H9 (cell line): Measurements from ENCODE around the gene TMEM161A. TPM values are rescaled to one million over a fixed set of nuclear protein-coding genes. Genes with fewer than 3 reads are reported as not detected.

Experiments used
- DNase-seq: peaks from one replicate; pipeline ENCODE4 v3.0.0-alpha.2; 2017
- H2AFZ ChIP-seq: one replicate; pipeline ENCODE4 v1.6.1; 2013; ENCODE audit warnings: mild to moderate bottlenecking, low read length, control low read depth, moderate library complexity
- H2AK5ac ChIP-seq: 2 replicates; pipeline ENCODE4 v1.6.1; 2013; ENCODE audit warnings: low read length, control low read depth, mixed read lengths; ENCODE audit not compliant: insufficient read length
- H2BK120ac ChIP-seq: one replicate; pipeline ENCODE4 v1.6.1; 2013; ENCODE audit warnings: low read depth, mild to moderate bottlenecking, low read length, control low read depth, inconsistent platforms; ENCODE audit not compliant: poor library complexity, severe bottlenecking
- H2BK12ac ChIP-seq: 2 replicates; pipeline ENCODE4 v1.6.1; 2013; ENCODE audit warnings: low read length, control low read depth, mixed read lengths, low read depth; ENCODE audit not compliant: insufficient read length
- H2BK15ac ChIP-seq: 2 replicates; pipeline ENCODE4 v1.6.1; 2013; ENCODE audit warnings: low read depth, low read length, control low read depth
- H2BK20ac ChIP-seq: one replicate; pipeline ENCODE4 v1.6.1; 2013; ENCODE audit warnings: low read depth, mild to moderate bottlenecking, low read length, control low read depth, inconsistent platforms; ENCODE audit not compliant: poor library complexity, severe bottlenecking
- H2BK5ac ChIP-seq: 2 replicates; pipeline ENCODE4 v1.6.1; 2013; ENCODE audit warnings: low read length, control low read depth, mixed read lengths; ENCODE audit not compliant: insufficient read length
- H3K14ac ChIP-seq: 2 replicates; pipeline ENCODE4 v1.6.1; 2013; ENCODE audit warnings: low read length, control low read depth; ENCODE audit not compliant: insufficient read depth
- H3K18ac ChIP-seq: 2 replicates; pipeline ENCODE4 v1.6.1; 2013; ENCODE audit warnings: low read depth, mild to moderate bottlenecking, mixed read lengths, low read length, control low read depth; ENCODE audit not compliant: insufficient read length
- H3K23ac ChIP-seq: 2 replicates; pipeline ENCODE4 v1.6.1; 2013; ENCODE audit warnings: low read length, control low read depth, mixed read lengths, low read depth; ENCODE audit not compliant: insufficient read length
- H3K23me2 ChIP-seq: 2 replicates; pipeline ENCODE4 v1.6.1; 2013; ENCODE audit warnings: low read depth, mild to moderate bottlenecking, mixed read lengths, low read length, control low read depth; ENCODE audit not compliant: insufficient read length, poor library complexity, severe bottlenecking
- H3K27ac ChIP-seq: 2 replicates; pipeline ENCODE4 v1.5.1; 2013; ENCODE audit warnings: low read length, control low read depth, mixed read lengths, low read depth; ENCODE audit not compliant: insufficient read length
- H3K27me3 ChIP-seq: 2 replicates; pipeline ENCODE4 v1.6.1; 2013; ENCODE audit warnings: low read length, control low read depth, inconsistent platforms; ENCODE audit not compliant: insufficient read depth
- H3K4ac ChIP-seq: 2 replicates; pipeline ENCODE4 v1.6.1; 2013; ENCODE audit warnings: low read depth, mild to moderate bottlenecking, control low read depth, inconsistent platforms, low read length, moderate library complexity
- H3K4me1 ChIP-seq: 2 replicates; pipeline ENCODE4 v1.6.1; 2013; ENCODE audit warnings: low read length, control low read depth, inconsistent platforms; ENCODE audit not compliant: insufficient read depth
- H3K4me2 ChIP-seq: 2 replicates; pipeline ENCODE4 v1.6.1; 2013; ENCODE audit warnings: low read length, control low read depth, mixed read lengths; ENCODE audit not compliant: insufficient read length, insufficient read depth
- H3K56ac ChIP-seq: 2 replicates; pipeline ENCODE4 v1.6.1; 2013; ENCODE audit warnings: low read depth, mild to moderate bottlenecking, mixed read lengths, low read length, control low read depth; ENCODE audit not compliant: insufficient read length
- H3K79me1 ChIP-seq: 2 replicates; pipeline ENCODE4 v1.6.1; 2013; ENCODE audit warnings: low read depth, mild to moderate bottlenecking, moderate library complexity, low read length, control low read depth, inconsistent platforms; ENCODE audit not compliant: insufficient read depth, poor library complexity, severe bottlenecking
- H3K79me2 ChIP-seq: 2 replicates; pipeline ENCODE4 v1.6.1; 2013; ENCODE audit warnings: low read length, control low read depth, inconsistent platforms; ENCODE audit not compliant: insufficient read depth
- H3K9ac ChIP-seq: 2 replicates; pipeline ENCODE4 v1.6.1; 2013; ENCODE audit warnings: low read length, control low read depth, mixed read lengths; ENCODE audit not compliant: insufficient read length; ENCODE audit errors: extremely low read depth
- H3K9me3 ChIP-seq: one replicate; pipeline ENCODE4 v1.6.1; 2013; ENCODE audit warnings: low read depth, low read length, inconsistent platforms; ENCODE audit not compliant: control insufficient read depth
- H3T11ph ChIP-seq: one replicate; pipeline ENCODE4 v1.6.1; 2013; ENCODE audit warnings: mild to moderate bottlenecking, low read length, control low read depth, inconsistent platforms
- H4K20me1 ChIP-seq: one replicate; pipeline ENCODE4 v1.6.1; 2013; ENCODE audit not compliant: control insufficient read depth, insufficient read length, insufficient read depth
- H4K5ac ChIP-seq: 2 replicates; pipeline ENCODE4 v1.6.1; 2013; ENCODE audit warnings: low read depth, mild to moderate bottlenecking, mixed read lengths, low read length, control low read depth; ENCODE audit not compliant: insufficient read length
- H4K8ac ChIP-seq: replicated peaks from 2 replicates; pipeline ENCODE4 v1.6.1; 2013; ENCODE audit warnings: low read length, control low read depth, mixed read lengths, low read depth; ENCODE audit not compliant: insufficient read length
- H4K91ac ChIP-seq: 2 replicates; pipeline ENCODE4 v1.6.1; 2013; ENCODE audit warnings: low read depth, mild to moderate bottlenecking, moderate library complexity, mixed read lengths, low read length, control low read depth; ENCODE audit not compliant: insufficient read length
- H3K27ac Mint-ChIP-seq, 3 experiments: 2 replicates in 2 of 3; 3 replicates in 1 of 3; pipeline ENCODE4 v1.8.0; 2020 to 2021; ENCODE audit warnings: mixed read lengths in 3 of 3, mild to moderate bottlenecking in 1 of 3, moderate library complexity in 1 of 3
- H3K27me3 Mint-ChIP-seq: 2 replicates; pipeline ENCODE4 v1.8.0; 2021; ENCODE audit warnings: low read depth, mild to moderate bottlenecking, moderate library complexity, mixed read lengths
- H3K36me3 Mint-ChIP-seq, 3 experiments: 2 replicates in 2 of 3; 3 replicates in 1 of 3; pipeline ENCODE4 v1.8.0; 2020 to 2021; ENCODE audit warnings: low read depth in 3 of 3, mixed read lengths in 3 of 3; ENCODE audit not compliant: insufficient read depth in 1 of 3
- H3K4me1 Mint-ChIP-seq, 2 experiments: 2 replicates each; pipeline ENCODE4 v1.8.0; 2020; ENCODE audit warnings: mixed read lengths in 2 of 2
- H3K4me3 Mint-ChIP-seq, 2 experiments: 2 replicates in 1 of 2; 3 replicates in 1 of 2; pipeline ENCODE4 v1.8.0; 2020 to 2021; ENCODE audit warnings: mild to moderate bottlenecking in 2 of 2, mixed read lengths in 2 of 2, moderate library complexity in 1 of 2
- H3K9me3 Mint-ChIP-seq, 2 experiments: 2 replicates in 1 of 2; 3 replicates in 1 of 2; pipeline ENCODE4 v1.8.0; 2020; ENCODE audit warnings: mild to moderate bottlenecking in 2 of 2, mixed read lengths in 2 of 2, moderate library complexity in 1 of 2
- WGBS: extraction: QIAGEN DNeasy Blood & Tissue Kit; methylation state at CpG from one replicate; pipeline ENCODE4 v1.1.7; 2013; ENCODE audit warnings: missing lambda C conversion rate, low lambda C conversion rate, mixed read lengths; ENCODE audit not compliant: insufficient read length; ENCODE audit errors: extremely low coverage; 5-methylcytosine and 5-hydroxymethylcytosine counted together
- total RNA-seq: library from RNA; stranded (reverse); gene quantifications from 2 replicates; pipeline ENCODE4 v1.2.1, GENCODE V29; 2021
- TF ChIP-seq, protein P1 (sequence below): fragments of 200-600 bp; sonication (generic); conservative IDR thresholded peaks from 3 replicates; pipeline ENCODE4 v1.8.0; 2021; ENCODE audit warnings: antibody characterized with exemption, mild to moderate bottlenecking

The TMEM161A gene
- total RNA-seq, 1 experiment from 2014 or later = 40.9 TPM

DNA sequence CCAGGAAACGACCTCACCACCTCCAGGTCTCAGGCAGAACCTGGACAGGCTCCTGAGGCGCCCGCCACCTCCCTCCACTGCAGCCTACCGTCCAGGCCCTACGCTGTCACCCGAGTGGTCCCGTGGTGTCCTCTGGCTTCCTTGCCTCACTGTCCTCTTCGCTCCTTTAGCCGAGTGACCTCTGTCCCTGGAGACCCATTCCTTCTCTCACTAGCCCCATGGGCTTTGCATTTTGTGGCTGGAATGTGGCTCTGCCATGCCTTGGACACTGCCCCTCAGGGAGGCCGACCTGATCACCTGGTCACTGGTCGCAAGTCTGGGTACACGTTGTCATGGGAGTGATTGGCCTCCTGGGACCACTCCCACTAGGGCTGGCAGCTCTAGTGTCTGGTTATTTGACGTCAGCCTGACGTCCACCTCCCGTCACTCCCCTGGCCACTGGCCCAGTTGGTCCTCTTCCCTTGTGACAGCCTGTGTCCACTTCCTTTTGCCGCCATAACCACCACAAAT is 56.6 kb downstream of the TMEM161A start:
- no peak overlapping the region for H2BK20ac ChIP-seq
- peaks cover 57% of the 10 kb centered on the region for H3K27me3 Mint-ChIP-seq
- H2BK12ac ChIP-seq = no peak overlapping the region
- H2BK15ac ChIP-seq = no peak overlapping the region
- no peak for DNase-seq
- no peaks in the 10 kb centered on the region for H4K20me1 ChIP-seq
- no peak overlapping the region for H3K14ac ChIP-seq
- no peaks in the 10 kb centered on the region for H3K79me2 ChIP-seq
- no peak overlapping the region for H3K9ac ChIP-seq
- H3K18ac ChIP-seq = no peak overlapping the region
- no peak overlapping the region for H3K27ac Mint-ChIP-seq
- no peaks in the 10 kb centered on the region; a peak in 1 of 7 replicates for H3K36me3 Mint-ChIP-seq
- no peak overlapping the region; a peak in 1 of 5 replicates for H3K4me3 Mint-ChIP-seq
- TF ChIP-seq, protein P1, sequence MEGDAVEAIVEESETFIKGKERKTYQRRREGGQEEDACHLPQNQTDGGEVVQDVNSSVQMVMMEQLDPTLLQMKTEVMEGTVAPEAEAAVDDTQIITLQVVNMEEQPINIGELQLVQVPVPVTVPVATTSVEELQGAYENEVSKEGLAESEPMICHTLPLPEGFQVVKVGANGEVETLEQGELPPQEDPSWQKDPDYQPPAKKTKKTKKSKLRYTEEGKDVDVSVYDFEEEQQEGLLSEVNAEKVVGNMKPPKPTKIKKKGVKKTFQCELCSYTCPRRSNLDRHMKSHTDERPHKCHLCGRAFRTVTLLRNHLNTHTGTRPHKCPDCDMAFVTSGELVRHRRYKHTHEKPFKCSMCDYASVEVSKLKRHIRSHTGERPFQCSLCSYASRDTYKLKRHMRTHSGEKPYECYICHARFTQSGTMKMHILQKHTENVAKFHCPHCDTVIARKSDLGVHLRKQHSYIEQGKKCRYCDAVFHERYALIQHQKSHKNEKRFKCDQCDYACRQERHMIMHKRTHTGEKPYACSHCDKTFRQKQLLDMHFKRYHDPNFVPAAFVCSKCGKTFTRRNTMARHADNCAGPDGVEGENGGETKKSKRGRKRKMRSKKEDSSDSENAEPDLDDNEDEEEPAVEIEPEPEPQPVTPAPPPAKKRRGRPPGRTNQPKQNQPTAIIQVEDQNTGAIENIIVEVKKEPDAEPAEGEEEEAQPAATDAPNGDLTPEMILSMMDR = no peak
- no peak overlapping the region for H2AFZ ChIP-seq
- H3T11ph ChIP-seq = no peak overlapping the region
- no peak overlapping the region for H2AK5ac ChIP-seq
- H3K23ac ChIP-seq = no peak overlapping the region
- H4K91ac ChIP-seq = no peak overlapping the region
- H2BK120ac ChIP-seq = no peak overlapping the region
- no peak overlapping the region for H2BK5ac ChIP-seq
- no peak overlapping the region for H3K4me2 ChIP-seq
- H3K9me3 Mint-ChIP-seq = no peaks in the 10 kb centered on the region
- no peaks in the 10 kb centered on the region for H3K27me3 ChIP-seq
- no peak overlapping the region for H3K4ac ChIP-seq
- no peaks in the 10 kb centered on the region for H3K9me3 ChIP-seq
- no peak overlapping the region for H3K56ac ChIP-seq
- H3K27ac ChIP-seq = no peak overlapping the region
- no peaks in the 10 kb centered on the region for H3K4me1 ChIP-seq
- H4K5ac ChIP-seq = no peak overlapping the region
- H4K8ac ChIP-seq = no peak overlapping the region
- no CpG with 5 or more reads among the region's 16 CpGs for WGBS
- H3K4me1 Mint-ChIP-seq = peaks cover 3% of the 10 kb centered on the region in 2 experiments; a peak in 2 of 4 replicates
- H3K79me1 ChIP-seq = no peaks in the 10 kb centered on the region
- H3K23me2 ChIP-seq = no peaks in the 10 kb centered on the region
